Transverse colon (tissue), 3 donors: Measurements from ENCODE around the gene MAFB.

Experiments used
- POLR2A ChIP-seq: fragments of 450-650 bp; IDR thresholded peaks from one replicate; pipeline ENCODE4 v1.6.1; 2016; ENCODE audit warnings: antibody characterized with exemption, mild to moderate bottlenecking, moderate library complexity
- TF ChIP-seq, protein P1 (sequence below), 5 experiments: fragments of 200-600 bp in 3 of 5; fragments of 450-650 bp in 2 of 5; sonication (generic) in 3 of 5; IDR thresholded peaks; 1 replicate in 2 of 5; 2 replicates in 3 of 5; pipeline ENCODE4 v1.5.1; 2016 to 2017; ENCODE audit warnings: antibody characterized with exemption in 5 of 5, inconsistent platforms in 3 of 5, mild to moderate bottlenecking in 2 of 5, moderate library complexity in 1 of 5

- TF ChIP-seq, protein P1, sequence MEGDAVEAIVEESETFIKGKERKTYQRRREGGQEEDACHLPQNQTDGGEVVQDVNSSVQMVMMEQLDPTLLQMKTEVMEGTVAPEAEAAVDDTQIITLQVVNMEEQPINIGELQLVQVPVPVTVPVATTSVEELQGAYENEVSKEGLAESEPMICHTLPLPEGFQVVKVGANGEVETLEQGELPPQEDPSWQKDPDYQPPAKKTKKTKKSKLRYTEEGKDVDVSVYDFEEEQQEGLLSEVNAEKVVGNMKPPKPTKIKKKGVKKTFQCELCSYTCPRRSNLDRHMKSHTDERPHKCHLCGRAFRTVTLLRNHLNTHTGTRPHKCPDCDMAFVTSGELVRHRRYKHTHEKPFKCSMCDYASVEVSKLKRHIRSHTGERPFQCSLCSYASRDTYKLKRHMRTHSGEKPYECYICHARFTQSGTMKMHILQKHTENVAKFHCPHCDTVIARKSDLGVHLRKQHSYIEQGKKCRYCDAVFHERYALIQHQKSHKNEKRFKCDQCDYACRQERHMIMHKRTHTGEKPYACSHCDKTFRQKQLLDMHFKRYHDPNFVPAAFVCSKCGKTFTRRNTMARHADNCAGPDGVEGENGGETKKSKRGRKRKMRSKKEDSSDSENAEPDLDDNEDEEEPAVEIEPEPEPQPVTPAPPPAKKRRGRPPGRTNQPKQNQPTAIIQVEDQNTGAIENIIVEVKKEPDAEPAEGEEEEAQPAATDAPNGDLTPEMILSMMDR (IDR thresholded peaks at IDR 0.05) = no peak
- TF ChIP-seq POLR2A = no peak
Observed at GRCh38 chr20:40717343-40717865, 28.4 kb upstream of the MAFB start.
